NCI-H1048 (cell line): ENCODE measurements around the gene BCAT1.
"Not testable (repeated sequence)": the region's sequence is repeated elsewhere in the genome, so short reads cannot be mapped to it uniquely, and the experiment has no call there.

ENCODE experiments used
- DNase-seq: peaks from one replicate; lab custom pipeline; 2025; lab: John Stamatoyannopoulos, UW

The BCAT1 gene

DNA sequence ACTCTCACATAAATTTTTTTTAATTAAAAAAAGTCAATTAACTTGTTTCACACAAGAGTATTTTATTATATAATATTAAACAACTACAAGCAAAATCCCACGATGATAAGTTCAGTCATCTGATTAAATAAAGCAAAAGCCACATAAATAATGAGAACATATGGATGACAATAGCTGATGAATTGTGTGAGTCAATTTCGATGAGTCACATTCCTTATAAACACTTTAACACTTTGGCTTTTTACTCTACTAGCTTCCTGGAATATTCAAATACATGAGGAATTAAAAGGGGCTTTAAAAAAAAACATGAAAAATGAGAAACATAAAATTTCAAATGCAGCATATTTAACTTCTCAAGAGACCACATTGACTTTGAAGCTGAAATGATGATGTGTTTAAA, 95.3 kb downstream of the BCAT1 start:
- no peak for DNase-seq

DNA sequence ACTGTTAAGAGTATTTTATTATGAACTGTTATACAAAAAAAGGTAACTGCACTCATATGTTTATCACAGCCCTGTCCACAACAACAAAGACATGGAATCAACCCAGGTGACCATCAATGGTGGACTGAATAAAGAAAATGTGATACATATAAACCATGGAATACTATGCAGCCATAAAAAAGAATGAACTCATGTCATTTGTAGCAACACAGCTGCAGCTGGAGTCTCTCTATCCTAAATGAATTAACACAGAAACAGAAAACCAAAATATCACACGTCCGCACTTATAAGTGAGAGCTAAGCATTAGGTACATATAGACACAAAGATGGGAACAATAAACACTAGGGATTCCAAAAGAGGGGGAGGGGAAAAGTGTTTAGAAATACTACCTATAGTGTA, 95.8 kb downstream of the BCAT1 start:
- DNase-seq = no peak

DNA sequence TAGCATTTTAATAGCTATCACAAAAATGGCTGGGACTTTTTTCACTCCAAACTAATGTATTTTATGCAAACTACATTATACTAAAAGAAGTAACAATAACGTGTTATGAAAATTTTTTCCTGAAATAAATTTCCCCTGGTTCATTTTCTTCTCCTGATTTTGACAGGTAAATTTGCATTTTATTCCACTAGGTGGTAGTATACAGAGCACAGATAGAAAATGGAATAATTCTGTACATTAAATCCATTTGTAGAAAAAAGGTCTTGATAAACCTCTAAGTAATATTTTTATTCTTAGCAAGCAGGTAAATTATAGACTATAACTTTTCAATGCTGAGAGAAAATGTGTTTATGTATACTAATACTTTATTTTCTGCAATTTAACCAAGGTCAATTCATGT, 96.5 kb downstream of the BCAT1 start:
- DNase-seq = peak; percentile 57

DNA sequence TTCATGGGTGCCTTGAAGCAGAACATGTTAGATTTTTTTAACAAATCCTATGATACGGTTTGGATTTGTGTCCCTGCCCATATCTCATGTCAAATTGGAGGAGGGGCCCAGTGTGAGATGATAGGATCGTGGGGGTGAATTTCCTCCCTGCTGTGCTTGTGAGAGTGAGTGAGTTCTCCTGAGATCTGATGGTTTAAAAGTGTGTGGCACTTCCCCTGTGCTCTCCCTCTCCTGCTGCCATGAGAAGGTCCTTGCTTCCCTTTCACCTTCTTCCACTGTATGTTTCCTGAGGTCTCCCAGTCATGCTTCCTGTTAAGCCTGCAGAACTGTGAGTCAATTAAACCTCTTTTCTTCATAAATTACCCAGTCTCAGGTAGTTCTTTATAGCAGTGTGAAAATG, 97.0 kb downstream of the BCAT1 start:
- DNase-seq = not testable (repeated sequence)

DNA sequence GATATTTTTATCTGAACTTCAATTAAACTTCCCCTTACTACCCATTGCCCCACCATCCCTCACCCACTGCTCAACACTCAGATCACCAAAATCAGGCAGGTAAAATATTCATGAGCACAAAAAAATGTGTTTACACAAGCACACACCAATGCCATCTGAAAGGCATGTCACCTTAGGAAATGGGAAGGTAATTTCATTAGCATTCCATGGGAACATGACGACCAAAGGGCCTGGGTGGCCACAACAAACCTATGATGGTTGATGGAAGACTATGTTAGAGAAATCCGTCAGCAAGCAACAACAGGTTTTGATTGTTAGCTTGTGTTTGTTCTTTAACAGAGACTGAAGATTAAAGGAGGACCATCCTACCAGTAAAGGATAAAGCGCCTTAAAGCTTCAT, 97.6 kb downstream of the BCAT1 start:
- no peak for DNase-seq

DNA sequence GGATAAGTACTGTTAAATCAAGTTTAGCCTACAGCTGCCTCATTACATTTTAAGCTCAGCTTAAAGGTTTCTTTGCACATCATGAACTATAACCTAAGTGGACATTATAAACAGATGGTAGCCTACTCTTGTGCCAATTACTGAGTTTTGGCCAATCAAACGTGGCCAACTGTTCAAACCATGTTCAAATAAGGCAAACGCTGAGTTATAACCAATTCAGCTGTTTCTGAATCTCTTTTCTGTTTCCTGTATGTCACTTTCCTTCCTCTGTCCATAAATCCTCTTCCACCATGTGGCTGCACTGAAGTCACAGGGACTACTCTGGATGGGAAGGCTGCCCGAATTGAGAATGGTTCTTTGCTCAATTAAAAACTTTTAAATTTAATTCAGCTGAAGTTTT, 98.4 kb downstream of the BCAT1 start:
- DNase-seq = no peak

DNA sequence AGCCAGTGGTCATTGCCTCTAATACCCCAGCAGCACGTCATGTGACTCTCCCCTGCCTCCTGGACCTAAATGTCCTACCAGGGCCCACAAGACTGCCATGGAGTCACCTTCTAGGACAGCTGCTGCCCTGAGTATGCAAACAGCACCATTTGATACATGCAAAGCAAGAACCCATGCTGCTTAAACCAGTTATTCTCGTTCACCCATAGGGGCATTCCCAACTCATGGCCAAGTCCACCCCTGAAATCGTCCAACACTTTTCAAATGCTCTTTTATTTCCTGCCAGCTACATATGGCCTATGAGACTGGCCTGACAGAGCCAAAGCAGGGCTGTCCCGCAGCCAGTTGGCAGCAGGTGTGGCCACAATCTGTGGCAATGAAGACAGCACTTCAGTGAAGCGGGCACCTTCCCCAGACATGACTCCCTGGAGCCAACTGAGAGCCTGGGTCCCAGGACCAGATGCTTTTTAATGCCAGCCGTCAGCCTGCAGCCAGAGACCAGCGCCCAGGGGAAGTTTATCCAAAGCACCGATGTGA, 99.9 kb downstream of the BCAT1 start:
- no peak for DNase-seq

DNA sequence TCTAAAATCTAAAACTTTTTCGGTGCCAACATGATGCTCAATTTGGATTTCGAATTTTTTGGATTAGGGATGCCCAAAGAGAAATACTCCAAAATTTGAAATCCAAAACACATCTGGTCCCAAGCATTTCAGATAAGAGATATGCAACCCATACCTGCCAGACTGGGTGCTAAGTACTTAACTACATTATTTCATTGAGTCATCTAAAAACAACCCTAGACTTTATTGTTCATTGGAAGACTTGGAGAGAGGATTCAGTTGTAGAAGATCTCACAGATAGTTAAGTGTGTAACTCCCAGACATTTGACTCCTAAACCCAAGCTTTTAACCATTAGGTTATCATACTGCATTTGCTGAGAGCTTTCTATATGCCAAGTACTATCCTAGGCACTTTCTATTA, 102.2 kb downstream of the BCAT1 start:
- no peak for DNase-seq

DNA sequence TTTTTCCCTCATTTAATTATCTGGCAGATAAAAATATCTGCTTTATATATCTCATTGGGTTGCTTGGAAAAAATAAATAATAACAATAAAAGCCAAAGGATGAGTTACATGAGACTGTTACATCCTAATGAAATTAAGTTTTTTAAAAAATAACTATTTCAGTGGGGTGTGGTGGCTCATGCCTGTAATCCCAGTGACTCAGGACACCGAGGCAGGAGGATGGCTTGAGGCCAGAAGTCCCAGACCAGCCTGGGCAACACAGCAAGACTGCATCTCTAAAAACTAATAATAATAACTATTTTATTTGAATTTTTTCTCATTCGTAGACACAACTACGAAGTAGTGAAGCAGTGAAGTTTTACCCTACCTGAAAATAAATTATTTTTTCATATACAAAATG, 103.3 kb downstream of the BCAT1 start:
- no peak for DNase-seq

DNA sequence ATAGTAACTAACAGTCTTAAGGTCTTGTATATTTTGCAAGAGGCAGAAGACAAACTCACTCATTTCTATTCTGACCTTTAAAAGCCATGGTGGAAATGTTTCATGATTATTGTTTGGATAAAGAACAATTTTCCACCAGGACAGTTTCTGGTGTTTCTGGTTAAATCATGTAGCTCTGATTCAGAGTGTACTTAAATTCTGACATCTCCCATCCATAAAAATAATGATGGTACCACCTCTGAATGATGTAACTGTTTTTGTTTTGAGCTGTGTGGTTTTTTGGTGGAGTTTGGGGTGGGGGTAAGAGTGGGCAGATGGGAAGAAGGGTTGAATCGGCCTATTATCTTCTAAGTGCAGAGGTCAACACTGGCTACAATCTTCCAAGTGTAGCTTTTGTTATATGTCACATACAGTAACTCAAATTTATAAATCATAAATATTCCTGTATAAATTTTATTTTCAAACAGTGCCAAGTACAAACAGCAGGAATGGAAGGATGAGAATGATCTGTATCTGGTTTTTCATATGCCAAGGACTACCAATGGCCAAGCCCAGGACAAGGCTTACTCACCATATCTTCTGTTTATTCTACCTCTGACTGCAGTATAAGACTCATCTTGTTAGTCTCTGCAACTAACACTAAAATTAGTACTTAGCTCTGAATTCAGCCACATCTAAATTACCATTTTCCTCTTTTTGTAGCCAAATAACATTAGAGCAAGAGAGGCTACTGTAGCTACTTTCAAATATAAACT, 108.7 kb downstream of the BCAT1 start:
- DNase-seq = no peak

DNA sequence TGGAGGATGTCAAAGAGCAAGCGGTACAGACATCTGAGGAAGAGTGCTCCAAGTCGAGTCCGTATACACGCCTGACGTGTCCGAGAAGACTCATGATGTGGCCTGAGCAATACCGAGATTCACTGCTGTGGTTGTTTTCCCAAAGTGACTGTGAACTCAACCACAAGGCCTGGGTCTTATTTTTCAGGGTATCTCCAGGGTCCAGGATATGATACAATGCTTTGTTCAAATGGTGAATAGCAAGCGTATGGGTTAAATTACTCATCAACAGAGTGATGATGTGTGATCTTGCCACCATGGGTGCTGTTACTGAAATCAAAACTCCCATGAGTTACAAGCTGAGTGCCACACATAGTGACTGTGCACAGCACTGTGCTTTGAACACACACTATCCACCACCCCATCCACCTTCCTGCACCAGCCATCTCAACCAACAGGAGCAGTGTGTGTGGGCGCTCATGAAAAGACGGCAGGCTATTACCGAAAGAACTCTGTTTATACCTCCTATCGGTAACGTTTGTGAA, 109.6 kb downstream of the BCAT1 start:
- DNase-seq = no peak

DNA sequence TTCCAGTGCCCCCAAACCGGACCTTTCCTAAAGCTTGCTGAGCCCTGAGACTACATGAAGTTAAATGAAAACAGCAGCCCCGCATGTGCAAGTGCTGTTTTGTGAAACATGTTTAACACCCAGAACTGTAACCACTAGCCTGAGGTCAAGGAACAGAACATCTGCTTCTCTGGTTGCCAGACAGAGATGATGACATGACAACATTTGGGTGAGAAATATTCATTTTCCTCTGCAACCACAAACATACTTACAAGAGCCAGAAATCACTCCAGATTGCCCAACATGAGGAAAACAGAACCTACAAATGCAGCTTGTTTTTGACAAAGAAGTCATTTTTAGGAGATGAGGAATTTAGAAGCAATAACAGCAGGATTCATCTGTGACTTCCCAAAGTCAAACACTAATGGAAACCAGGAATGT, 110.4 kb downstream of the BCAT1 start:
- DNase-seq = no peak

DNA sequence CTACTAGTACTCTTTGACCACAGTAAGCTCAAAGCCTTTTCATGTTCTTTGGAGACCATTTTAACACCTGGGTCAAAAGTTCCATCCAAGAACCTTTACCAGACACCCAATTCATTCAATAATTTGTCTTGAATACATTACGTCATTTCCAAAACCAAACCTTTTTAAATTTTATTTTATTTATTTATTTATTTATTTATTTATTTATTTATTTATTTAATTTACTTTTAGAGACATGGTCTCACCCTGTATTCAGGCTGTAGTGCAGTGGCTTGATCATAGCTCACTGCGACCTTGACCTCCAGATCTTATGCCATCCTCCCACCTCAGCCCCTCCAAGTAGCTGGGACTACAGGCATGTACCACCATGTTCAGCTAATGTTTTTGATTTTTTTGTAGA, 113.5 kb downstream of the BCAT1 start:
- no peak for DNase-seq

DNA sequence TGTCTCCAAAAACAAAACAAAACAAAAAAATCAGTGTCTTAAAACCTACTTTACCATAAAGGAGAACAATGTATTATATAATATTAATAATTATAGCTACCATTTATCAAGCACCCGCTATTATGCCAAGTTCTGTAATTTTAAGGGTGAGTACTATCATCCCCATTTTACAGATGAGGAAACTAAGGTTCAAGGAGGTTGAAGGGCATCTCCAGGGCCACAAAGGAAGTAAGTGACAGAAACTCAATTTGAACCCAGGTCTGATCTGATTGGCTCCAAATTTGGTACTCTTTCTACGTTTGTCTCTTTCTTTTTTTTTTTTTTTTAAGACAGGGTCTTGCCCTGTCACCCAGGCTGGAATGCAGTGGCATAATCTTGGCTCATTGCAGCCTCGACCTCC, 115.4 kb downstream of the BCAT1 start:
- DNase-seq = no peak

DNA sequence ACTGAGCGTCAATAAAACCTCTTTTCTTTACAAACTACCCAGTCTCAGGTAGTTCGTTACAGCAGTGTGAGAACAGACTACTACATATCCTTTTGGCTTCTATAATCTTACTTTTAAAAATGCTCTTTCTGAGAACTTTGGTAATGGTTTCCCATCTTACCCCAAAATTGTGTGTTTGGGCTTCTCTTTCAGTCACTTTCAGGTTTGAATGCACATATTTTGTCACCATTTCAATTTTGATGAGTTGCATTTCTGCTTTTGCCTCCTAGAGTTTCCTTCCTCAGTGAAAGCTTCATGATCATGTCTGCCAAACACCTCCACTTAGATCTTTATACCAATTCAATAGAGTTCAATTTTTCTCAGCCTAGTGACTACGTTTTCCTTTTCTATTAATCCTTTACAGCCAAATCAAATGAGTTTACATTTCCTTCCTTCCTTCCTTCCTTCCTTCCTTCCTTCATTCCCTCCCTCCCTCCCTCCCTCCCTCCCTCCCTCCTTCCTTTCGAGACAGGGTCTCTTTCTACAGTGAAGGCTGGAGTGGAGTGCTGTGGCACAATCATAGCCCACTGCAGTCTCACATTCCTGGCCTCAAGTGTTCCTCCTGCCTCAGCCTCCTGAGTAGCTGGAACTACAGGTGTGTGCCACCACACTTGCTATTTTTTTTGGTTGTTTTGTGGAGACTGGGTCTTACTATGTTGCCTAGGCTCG, 124.9 kb downstream of the BCAT1 start:
- DNase-seq = no peak

DNA sequence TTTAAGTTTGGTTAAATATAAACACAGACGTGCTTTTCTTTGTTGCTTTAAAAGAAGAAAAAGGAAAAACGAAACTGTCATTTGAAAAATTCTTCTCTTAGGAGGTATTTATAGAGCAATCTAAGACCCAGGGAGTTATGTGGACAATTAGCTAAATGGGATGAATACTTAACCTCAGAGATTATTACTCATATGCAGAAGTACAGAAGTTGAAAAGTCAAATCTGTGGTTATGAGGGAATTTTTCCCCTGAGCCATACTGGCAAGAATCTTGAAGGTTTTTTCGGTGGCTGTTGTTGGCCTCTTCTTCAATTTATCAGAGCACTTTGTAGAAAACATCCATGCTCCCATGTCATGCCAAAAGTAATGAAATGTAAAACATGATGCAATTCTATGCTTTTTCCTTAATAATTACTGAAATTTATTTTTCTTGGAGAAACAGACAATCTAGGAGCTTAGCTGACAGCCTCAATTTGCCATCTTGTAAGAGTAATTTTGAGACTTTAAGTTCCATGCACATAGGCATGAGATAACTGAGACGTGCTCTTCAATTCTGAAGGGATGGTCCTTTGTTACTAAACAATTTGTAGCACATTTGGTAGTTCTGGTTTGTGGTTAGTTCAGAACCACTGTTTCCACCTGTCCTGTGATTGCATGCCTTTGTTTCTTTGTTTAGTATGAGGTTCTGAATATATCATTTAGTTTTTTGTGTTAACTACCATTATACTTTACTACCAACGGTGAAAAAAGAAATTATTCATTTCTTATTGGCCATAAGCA, 126.6 kb downstream of the BCAT1 start:
- DNase-seq = no peak

DNA sequence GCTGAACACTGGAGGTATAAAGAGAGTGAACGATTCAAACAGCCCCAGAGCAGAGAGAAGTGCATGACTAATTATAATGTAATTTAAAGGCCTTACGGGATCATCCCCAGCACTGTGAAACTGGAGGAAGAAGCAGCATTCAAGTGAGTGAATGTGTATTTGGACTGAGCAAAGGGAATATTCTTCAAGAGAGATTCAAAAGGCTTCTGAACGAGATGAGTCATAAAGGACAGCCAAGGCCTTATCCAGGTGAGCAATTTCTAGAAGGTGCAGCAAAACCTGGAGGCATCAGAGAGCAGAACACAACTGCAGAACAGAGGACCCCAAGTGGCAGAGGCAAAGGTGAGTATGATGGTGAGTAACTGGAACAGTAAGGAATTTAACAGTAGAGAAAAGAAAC, 127.2 kb downstream of the BCAT1 start:
- DNase-seq = no peak

DNA sequence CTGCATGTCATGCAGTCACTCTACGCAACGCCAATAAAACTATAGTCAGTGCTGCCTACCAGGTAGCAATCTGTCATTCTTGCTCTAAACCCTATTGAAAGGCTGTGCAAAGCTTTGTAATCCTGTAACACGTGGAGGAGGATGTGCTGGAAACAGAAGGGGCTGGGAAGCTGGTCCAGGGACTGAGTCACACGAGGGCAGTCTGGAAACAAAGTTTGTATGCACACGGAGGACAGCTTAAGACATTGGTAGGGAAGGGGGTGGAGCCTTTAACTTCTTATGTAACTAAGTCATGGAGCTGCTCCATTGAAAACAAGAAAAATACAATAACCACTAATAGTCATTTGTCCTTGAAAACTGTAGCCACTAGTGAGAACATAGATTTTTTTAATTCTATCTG, 128.0 kb downstream of the BCAT1 start:
- DNase-seq = no peak

DNA sequence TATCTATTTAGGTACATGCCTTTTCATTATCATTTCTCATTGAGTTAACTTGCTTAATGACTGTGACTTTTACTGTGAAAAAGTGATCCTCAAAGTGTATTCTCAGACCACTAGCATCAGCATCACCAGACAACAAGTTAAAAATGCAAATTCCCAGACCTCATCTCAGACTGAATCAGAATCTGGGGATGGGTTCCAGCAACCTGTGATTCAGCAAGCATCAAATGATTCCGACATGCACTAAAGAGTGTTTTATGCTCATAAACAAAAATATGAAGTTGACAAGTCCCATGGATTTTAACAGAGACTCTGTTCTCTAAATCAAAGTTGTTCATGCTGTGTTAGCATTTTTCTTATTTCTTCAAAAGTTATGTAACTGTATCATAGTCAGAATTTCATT, 130.6 kb downstream of the BCAT1 start:
- no peak for DNase-seq

DNA sequence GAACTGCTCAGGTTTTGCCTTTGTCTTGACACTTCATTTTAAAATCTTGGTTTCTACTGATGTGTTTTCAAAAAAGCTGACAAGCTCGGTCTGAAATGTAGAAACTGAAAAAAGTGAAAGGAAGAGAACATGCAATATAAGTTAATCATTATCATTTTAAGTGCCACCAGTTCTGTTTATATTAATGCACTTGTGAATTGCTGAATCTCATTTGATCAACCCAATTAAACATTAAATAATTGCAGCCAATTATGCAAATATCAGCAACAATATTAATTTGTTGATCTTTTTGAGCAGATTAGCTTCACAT, 133.8 kb downstream of the BCAT1 start:
- DNase-seq = no peak

DNA sequence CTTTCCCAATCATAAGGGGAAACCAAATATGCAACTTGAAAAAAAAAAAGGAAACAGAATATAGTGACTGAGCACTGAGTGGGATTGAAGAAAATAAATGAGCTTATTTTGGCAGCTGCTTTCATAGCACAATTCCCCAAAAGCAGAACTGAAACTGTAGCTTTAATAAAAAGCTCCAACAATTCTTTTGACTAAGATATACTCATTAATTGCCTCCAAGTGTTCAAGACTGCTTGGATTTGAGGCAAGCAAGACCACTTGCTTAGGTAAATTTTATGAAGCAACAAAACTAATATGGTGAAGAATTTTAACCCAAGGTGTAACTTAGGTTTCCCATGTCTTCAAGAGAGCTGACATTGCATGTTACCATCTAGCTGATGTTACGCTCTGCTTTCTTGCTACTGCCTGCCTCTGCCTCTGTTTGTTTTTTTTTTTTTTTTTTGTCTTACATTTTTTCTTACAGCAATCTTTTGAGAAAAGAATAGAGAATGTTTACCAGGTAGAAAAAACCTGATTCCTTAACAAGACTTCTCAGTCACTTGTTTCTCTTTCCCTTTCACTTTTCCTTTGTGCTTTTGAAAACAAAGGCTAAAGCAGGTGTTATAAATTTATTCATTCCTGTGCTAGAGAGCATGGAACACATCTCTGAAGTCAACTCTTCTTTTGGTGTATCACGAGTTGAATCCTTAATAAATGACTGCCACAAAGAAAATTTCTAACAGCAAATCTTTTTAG, 134.4 kb downstream of the BCAT1 start:
- no peak for DNase-seq

DNA sequence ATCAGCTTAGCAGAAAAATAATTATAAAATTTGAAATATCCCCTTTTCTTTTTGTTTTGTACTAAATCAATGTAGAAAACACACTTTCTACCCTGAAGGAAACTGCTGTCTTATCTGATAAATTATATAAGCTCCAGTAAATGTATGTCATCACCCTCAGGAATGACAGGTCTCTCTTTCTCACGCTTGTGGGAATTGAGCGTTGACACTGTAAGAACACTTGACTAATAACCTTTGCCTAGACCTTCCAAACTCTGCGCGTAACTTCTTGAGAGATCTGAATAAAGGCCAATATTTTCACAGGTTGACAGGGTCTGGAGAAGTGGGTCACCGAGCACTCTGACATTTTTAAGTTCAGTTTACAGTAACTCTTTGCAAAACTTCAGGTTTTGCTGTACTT, 138.5 kb downstream of the BCAT1 start:
- no peak for DNase-seq
